AG10803 (cell line): ENCODE results near the gene GNB1L.

Experiments
- DNase-seq: peaks from one replicate; pipeline ENCODE4 v3.0.0; 2010; ENCODE audit warnings: low read depth
- H3K4me3 ChIP-seq: 2 replicates; pipeline ENCODE4 v1.5.1; 2011; ENCODE audit warnings: mild to moderate bottlenecking, low read length, control low read depth
- TF ChIP-seq, protein P1 (sequence below): conservative IDR thresholded peaks from 2 replicates; pipeline ENCODE4 v1.5.1; 2011; ENCODE audit warnings: mild to moderate bottlenecking, low read length, control low read depth, inconsistent platforms

Gene GNB1L

DNA sequence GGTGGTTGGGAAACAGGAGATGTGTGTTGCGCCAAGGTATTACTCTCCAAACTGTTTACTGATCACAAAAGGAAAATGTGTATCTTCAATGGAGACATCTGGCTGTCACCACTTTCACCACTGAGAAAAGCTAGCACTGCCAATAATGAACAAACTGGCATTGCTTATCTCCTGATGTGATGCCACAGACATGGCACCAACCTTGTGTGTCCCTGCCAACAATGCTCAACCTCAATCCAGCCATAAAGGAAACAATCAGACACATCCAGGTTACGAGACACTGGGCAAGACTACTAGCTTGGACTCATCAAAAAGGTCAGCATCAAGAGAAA, 28.1 kb downstream of the GNB1L start:
- H3K4me3 ChIP-seq = no peak overlapping the region
- TF ChIP-seq, protein P1, sequence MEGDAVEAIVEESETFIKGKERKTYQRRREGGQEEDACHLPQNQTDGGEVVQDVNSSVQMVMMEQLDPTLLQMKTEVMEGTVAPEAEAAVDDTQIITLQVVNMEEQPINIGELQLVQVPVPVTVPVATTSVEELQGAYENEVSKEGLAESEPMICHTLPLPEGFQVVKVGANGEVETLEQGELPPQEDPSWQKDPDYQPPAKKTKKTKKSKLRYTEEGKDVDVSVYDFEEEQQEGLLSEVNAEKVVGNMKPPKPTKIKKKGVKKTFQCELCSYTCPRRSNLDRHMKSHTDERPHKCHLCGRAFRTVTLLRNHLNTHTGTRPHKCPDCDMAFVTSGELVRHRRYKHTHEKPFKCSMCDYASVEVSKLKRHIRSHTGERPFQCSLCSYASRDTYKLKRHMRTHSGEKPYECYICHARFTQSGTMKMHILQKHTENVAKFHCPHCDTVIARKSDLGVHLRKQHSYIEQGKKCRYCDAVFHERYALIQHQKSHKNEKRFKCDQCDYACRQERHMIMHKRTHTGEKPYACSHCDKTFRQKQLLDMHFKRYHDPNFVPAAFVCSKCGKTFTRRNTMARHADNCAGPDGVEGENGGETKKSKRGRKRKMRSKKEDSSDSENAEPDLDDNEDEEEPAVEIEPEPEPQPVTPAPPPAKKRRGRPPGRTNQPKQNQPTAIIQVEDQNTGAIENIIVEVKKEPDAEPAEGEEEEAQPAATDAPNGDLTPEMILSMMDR = no peak
- DNase-seq = no peak

DNA sequence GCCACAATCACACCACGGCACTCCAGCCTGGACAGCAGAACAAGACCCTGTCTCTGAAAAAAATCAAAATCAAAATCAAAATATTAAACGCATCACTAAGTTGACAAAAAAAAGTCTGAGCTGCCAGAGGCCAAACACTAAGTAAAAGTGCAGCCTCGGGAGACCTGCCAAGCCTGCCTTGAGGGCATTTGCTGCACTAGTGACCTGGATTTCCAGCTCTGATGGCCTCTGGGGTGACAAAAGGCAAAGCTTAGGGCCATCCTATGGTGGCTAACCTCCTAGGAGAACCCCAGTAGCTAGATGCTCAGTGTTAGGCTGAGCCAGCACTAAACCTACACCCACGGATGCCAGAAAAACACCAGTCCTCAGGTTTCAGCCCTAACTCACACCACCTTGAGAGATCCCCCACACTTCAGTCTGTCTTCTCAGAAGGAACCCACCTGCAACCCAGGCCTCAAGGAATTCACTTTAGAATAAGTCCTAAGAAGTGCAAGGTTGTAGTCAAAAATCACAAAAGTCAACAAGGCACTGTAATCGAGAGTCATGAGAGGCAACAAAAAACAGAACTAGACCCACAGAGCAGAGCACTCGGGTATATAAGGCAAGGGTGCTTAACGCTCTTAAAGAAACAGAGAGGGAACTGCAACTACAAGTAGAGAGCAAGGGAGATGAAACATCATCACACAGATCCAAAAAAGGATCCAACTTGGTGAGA, 28.6 kb downstream of the GNB1L start:
- H3K4me3 ChIP-seq = no peak overlapping the region
- TF ChIP-seq, protein P1 = no peak
- no peak for DNase-seq

GRCh38 chr22:19824926-19825339, 29.7 kb downstream of the GNB1L start:
- TF ChIP-seq, protein P1 = no peak
- no peak overlapping the region for H3K4me3 ChIP-seq
- no peak for DNase-seq

DNA sequence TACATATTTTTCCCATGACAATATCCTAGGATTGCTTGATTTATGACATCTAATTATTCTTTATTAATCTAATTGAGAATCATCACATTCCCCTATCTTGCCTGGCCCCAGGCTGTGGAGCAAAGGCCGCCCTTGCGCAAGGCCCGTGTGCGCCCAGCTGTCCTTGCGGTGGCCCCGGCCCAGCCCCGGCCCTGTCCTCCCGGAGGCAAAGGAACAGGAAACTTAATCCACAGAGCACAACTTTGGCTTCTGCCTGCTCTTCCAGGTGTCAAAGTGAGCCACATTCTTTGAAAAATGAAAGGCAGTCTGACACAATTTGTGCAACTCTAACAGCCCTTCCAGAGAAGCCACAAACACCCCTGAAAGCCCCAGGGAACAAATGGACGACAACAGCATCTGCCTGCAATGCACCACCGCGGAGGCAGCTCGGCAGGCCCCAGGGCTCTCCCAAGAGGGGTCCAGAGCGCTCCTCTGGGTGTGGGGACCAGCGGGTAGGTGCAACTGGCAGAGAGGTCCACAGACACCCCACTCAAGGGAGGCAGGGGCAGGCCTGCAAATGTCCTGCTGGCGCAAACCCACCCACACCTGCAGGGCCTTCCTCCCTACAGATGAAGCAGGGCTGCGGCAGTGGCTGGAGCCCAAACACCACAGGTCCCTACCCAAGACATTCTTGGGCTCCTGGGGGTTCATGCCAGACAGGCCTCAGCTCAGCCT, 30.3 kb downstream of the GNB1L start:
- TF ChIP-seq, protein P1 = no peak
- no peak overlapping the region for H3K4me3 ChIP-seq
- no peak for DNase-seq

GRCh38 chr22:19823902-19824211, 30.8 kb downstream of the GNB1L start:
- TF ChIP-seq, protein P1 = no peak
- no peak overlapping the region for H3K4me3 ChIP-seq
- no peak for DNase-seq

GRCh38 chr22:19823191-19823901, 31.3 kb downstream of the GNB1L start:
- no peak for DNase-seq
- TF ChIP-seq, protein P1 = no peak
- H3K4me3 ChIP-seq = no peak overlapping the region
